Transverse colon (tissue), 4 donors: ENCODE measurements around the gene MTF1. TPM values are rescaled to one million over a fixed set of nuclear protein-coding genes. Genes with fewer than 3 reads are reported as not detected.

Source experiments
- DNase-seq: peaks from one replicate; pipeline ENCODE4 v3.0.0-alpha.2; 2019
- H3K27ac ChIP-seq, 4 donors: fragments of 200-600 bp; sonication (generic); 2 replicates each; pipeline ENCODE4 v1.5.1; 2016 to 2018; ENCODE audit warnings: inconsistent platforms in 4 of 4
- H3K27me3 ChIP-seq: fragments of 200-600 bp; sonication (generic); 2 replicates; pipeline ENCODE4 v1.5.1; 2017; ENCODE audit warnings: inconsistent platforms
- H3K36me3 ChIP-seq, 4 donors: fragments of 200-600 bp; sonication (generic); 2 replicates each; pipeline ENCODE4 v1.5.1; 2017 to 2019; ENCODE audit warnings: inconsistent platforms in 4 of 4
- H3K4me1 ChIP-seq, 4 donors: fragments of 200-600 bp; sonication (generic); 2 replicates each; pipeline ENCODE4 v1.5.1; 2017 to 2020; ENCODE audit warnings: inconsistent platforms in 4 of 4
- H3K4me3 ChIP-seq, 4 donors: fragments of 200-600 bp; sonication (generic); 1 replicate in 1 of 4; 2 replicates in 3 of 4; pipeline versions ENCODE4 v1.5.1 to v1.6.1; 2017 to 2019; ENCODE audit warnings: inconsistent platforms in 4 of 4
- H3K9me3 ChIP-seq, 2 donors: fragments of 200-600 bp; sonication (generic); 2 replicates each; pipeline ENCODE4 v1.5.1; 2017 to 2019; ENCODE audit warnings: inconsistent platforms in 2 of 2
- EP300 ChIP-seq: sonication (generic); formaldehyde crosslinking; IDR thresholded peaks from one replicate; pipeline ENCODE4 v1.6.1; 2017; ENCODE audit warnings: antibody characterized with exemption, low read depth
- POLR2A ChIP-seq: fragments of 450-650 bp; IDR thresholded peaks from one replicate; pipeline ENCODE4 v1.6.1; 2016; ENCODE audit warnings: antibody characterized with exemption, mild to moderate bottlenecking, moderate library complexity
- POLR2AphosphoS5 ChIP-seq, 3 donors: sonication (generic); formaldehyde crosslinking; IDR thresholded peaks; one replicate each; pipeline ENCODE4 v1.6.1; 2016; ENCODE audit warnings: antibody characterized with exemption in 3 of 3
- WGBS, 2 donors: methylation state at CpG; one replicate each; pipeline ENCODE4 v1.1.5; 2018; ENCODE audit warnings: low coverage in 1 of 2; 5-methylcytosine and 5-hydroxymethylcytosine counted together
- in situ Hi-C, 4 donors: fragments of 200-750 bp; cut with MboI; loops; one replicate each; pipeline versions ENCODE4 v1.15.0 to v1.15.1; 2017; ENCODE audit warnings: low sequenced_read_pairs in 3 of 4, low pct_ligation_motif_present in 1 of 4, low pct_unique_long_range_greater_than_20kb in 1 of 4
- intact Hi-C: fragments of 100-400 bp; cut with DNase I; formaldehyde crosslinking; loops from one replicate; pipeline ENCODE4 v1.15.1; 2023; ENCODE audit warnings: low total_unique reads
- total RNA-seq, 4 donors: library from RNA; depleted of rRNA; stranded (reverse); fragments of >200 nt; gene quantifications; one replicate each; pipeline ENCODE4 v1.1.0, GENCODE V29; 2016
- TF ChIP-seq, protein P1 (sequence below), 5 experiments: fragments of 200-600 bp in 3 of 5; fragments of 450-650 bp in 2 of 5; sonication (generic) in 3 of 5; IDR thresholded peaks; 1 replicate in 2 of 5; 2 replicates in 3 of 5; pipeline ENCODE4 v1.5.1; 2016 to 2017; ENCODE audit warnings: antibody characterized with exemption in 5 of 5, inconsistent platforms in 3 of 5, mild to moderate bottlenecking in 2 of 5, moderate library complexity in 1 of 5

MTF1 gene
- total RNA-seq, 4 donors from 2014 or later = 2.2 to 20.2 (median 9.3) TPM

DNA sequence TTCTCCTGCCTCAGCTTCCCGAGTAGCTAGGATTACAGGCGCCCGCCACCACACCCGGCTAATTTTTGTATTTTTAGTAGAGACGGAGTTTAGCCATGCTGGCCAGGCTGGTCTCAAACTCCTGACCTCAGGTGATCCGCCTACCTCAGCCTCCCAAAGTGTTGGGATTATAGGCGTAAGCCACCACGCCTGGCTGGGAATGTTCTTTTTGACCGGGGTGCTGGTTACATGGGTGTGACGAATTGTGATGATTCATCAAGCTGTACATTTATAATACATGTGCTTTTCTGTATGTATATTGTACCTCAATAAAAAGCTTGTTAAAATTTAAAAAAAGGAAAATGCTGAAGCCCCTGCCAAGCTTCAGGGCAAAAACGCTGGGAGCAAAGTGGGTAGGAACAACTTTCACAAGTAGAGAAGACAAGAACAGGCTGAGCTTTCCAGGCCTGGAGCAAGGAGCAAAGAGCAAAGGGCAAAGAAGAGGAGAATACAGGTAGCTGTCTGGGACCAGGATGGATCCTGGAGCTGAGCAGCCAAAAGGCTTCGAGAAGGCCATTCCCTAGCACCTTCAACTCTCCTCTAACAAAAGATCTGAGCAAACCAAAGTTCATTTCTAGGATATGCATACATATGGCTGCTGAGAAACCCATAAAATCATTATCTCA, 30.9 kb downstream of the MTF1 start:
- DNase-seq = peak; percentile 47
- Histone ChIP-seq H3K27me3 (no peaks in the 10 kb centered on the region), H3K36me3 (peaks cover 0 to 34% (median 11%) of the 10 kb centered on the region in 4 donors), H3K27ac (peak overlapping the region in 3 of 4 donors; percentile 22 to 60 (median 31)), H3K4me1 (peaks cover 0 to 18% (median 0%) of the 10 kb centered on the region in 4 donors), H3K4me3 (no peak overlapping the region), H3K9me3 (no peaks in the 10 kb centered on the region)
- intact Hi-C loops (no loop called here), in situ Hi-C loops (no loop called here)
- TF ChIP-seq POLR2A (no peak), POLR2AphosphoS5 (IDR thresholded peaks at IDR 0.05) (peak in 1 of 3 donors; percentile 24)
- 20 to 80% methylated on average over 2 to 12 of the region's 12 CpGs for WGBS, 2 donors

DNA sequence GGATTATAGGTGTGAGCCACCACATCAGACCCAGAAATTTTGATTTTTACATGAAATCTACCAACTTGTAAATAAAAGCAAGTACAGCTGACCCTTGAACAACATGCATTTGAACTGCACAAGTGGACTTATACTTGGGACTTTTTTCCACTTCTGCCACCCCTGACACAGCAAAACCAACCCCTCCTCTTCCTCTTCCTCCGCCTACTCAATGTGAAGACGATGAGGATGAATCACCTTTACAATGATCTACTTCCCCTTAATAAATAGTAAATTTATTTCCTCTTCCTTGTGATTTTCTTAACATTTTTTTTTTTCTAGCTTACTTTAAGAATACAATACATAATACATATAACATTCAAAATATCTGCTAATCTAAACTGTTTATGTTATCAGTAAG, 33.9 kb downstream of the MTF1 start:
- peaks cover 0 to 33% (median 14%) of the 10 kb centered on the region in 4 donors for H3K36me3 ChIP-seq
- peaks cover 0 to 18% (median 0%) of the 10 kb centered on the region in 4 donors for H3K4me1 ChIP-seq
- no peaks in the 10 kb centered on the region for H3K9me3 ChIP-seq
- H3K27ac ChIP-seq = no peak overlapping the region
- intact Hi-C loops = no loop called here
- DNase-seq = no peak
- no peaks in the 10 kb centered on the region for H3K27me3 ChIP-seq
- in situ Hi-C loops = no loop called here
- TF ChIP-seq EP300 (no peak), POLR2A (no peak), POLR2AphosphoS5 (IDR thresholded peaks at IDR 0.05) (no peak)
- TF ChIP-seq, protein P1, sequence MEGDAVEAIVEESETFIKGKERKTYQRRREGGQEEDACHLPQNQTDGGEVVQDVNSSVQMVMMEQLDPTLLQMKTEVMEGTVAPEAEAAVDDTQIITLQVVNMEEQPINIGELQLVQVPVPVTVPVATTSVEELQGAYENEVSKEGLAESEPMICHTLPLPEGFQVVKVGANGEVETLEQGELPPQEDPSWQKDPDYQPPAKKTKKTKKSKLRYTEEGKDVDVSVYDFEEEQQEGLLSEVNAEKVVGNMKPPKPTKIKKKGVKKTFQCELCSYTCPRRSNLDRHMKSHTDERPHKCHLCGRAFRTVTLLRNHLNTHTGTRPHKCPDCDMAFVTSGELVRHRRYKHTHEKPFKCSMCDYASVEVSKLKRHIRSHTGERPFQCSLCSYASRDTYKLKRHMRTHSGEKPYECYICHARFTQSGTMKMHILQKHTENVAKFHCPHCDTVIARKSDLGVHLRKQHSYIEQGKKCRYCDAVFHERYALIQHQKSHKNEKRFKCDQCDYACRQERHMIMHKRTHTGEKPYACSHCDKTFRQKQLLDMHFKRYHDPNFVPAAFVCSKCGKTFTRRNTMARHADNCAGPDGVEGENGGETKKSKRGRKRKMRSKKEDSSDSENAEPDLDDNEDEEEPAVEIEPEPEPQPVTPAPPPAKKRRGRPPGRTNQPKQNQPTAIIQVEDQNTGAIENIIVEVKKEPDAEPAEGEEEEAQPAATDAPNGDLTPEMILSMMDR (IDR thresholded peaks at IDR 0.05) = no peak
- WGBS, 2 donors = 66 to 73% methylated on average over 2 of the region's 2 CpGs
- no peak overlapping the region for H3K4me3 ChIP-seq

DNA sequence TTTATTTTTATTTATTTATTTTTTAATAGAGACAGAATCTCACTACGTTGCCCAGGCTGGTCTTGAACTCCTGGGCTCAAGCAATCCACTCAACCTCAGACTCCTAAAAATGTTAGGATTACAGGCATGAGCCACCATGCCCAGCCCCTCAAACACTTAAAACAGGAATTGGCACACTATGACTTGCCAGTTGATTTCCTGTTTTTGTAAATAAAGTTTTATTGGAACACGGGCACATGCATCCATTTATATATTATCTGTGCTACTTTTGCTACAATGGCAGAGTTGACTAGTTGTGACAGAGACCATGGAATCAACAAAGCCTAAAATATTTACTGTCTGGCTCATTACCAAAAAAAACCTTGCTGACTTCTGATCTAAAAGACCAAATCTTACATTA, 35.4 kb downstream of the MTF1 start:
- TF ChIP-seq POLR2A (no peak), POLR2AphosphoS5 (IDR thresholded peaks at IDR 0.05) (no peak), EP300 (no peak)
- TF ChIP-seq, protein P1 (IDR thresholded peaks at IDR 0.05) = no peak
- intact Hi-C loops = no loop called here
- 74 to 95% methylated on average over 2 of the region's 2 CpGs for WGBS, 2 donors

DNA sequence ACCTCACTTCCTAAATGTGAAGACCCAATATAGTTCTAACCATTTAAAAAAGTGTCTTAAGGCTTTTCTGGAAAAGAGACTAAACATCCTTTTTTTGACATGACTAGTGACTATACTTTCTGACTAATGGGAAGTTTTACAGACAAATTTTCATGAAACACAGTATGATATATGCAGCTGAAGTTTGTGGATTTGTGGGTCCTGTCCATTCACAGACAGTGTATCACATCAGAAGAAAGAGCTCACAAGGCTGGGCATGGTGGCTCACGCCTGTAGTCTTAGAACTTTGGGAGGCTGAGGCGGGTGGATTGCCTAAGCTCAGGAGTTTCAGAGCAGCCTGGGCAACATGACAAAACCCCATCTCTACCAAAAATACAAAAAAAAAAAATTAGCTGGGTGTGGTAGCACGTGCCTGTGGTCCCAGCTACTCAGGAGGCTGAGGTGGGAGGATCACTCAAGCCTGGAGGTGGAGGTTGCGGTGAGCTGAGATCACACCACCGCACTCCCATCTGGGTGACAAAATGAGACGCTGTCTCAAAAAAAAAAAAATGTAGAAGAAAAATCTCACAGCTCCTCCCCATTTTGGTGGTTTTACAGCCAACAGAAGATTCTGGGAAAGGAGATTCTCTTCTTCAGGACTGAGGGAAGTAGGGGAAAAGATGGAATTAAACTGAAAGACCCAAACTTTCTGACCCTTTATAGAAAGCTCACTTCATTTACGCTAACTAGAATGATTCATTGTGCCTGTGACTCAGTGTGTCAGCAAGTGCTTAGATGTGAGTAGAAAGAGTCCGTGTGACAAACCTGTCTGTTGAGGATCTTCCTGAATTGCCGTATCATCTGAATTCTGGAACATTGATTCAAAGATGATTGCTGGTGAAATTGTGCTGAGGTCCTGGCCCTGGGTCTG, 36.2 kb downstream of the MTF1 start:
- WGBS, 2 donors = 90 to 92% methylated on average over 4 to 9 of the region's 9 CpGs
- Histone ChIP-seq H3K9me3 (no peaks in the 10 kb centered on the region), H3K4me1 (peaks cover 0 to 6% (median 0%) of the 10 kb centered on the region in 4 donors), H3K27ac (no peak overlapping the region), H3K4me3 (no peak overlapping the region), H3K27me3 (no peaks in the 10 kb centered on the region), H3K36me3 (peaks cover 0 to 31% (median 14%) of the 10 kb centered on the region in 4 donors)
- DNase-seq = no peak
- in situ Hi-C loops (no loop called here), intact Hi-C loops (no loop called here)
- TF ChIP-seq POLR2A (no peak), EP300 (no peak), POLR2AphosphoS5 (IDR thresholded peaks at IDR 0.05) (no peak)
- TF ChIP-seq, protein P1 (IDR thresholded peaks at IDR 0.05) = no peak

More for the DNA sequence above, 35.4 kb downstream of the MTF1 start:
- H3K4me3 ChIP-seq = no peak overlapping the region
- peaks cover 0 to 14% (median 0%) of the 10 kb centered on the region in 4 donors for H3K4me1 ChIP-seq
- in situ Hi-C loops = no loop called here
- H3K27ac ChIP-seq = no peak overlapping the region
- no peaks in the 10 kb centered on the region for H3K27me3 ChIP-seq
- H3K9me3 ChIP-seq = no peaks in the 10 kb centered on the region
- no peak for DNase-seq
- peaks cover 0 to 31% (median 14%) of the 10 kb centered on the region in 4 donors for H3K36me3 ChIP-seq
